Measurements from ENCODE around the gene NR2F2.

The NR2F2 gene

GRCh38 chr15:96330450-96331143 lies at the start of gene NR2F2:
Gene NR2F2 (plus strand): TSS chr15:96330700. CDS start chr15:96332106, 1,406 bp downstream.
- TF ChIP-seq LEF1 (IDR thresholded peaks at IDR 0.05; ENCODE audit: borderline replicate concordance) (no peak), HDGF (IDR thresholded peaks at IDR 0.05; ENCODE audit: borderline replicate concordance) (no peak), ELF4 (IDR thresholded peaks at IDR 0.05) (no peak), CTBP1 (IDR thresholded peaks at IDR 0.05; ENCODE audit: borderline replicate concordance) (peak; percentile 91), FOXM1 (IDR thresholded peaks at IDR 0.05; ENCODE audit: borderline replicate concordance) (peak; percentile 83), NFRKB (IDR thresholded peaks at IDR 0.05) (no peak), FOXA1 (IDR thresholded peaks at IDR 0.05) (no peak), PKNOX1 (IDR thresholded peaks at IDR 0.05) (peak; percentile 65), SUZ12 (IDR thresholded peaks at IDR 0.05) (no peak), ZNF384 (IDR thresholded peaks at IDR 0.05) (no peak)
- POLR2A ChIA-PET, result interaction anchor here (0.6 to 3.4 kb wide), 10 partner anchors 10 to 159 kb away, joined by 3 to 44 read pairs (median 5); no protein-coding TSS in a partner anchor
- DNase-seq (ENCODE audit: extremely low spot score), result peak; percentile 94
- CTCF ChIA-PET, result interaction anchor here (0.5 kb wide), 1 partner anchor 562 kb away, joined by 6 read pairs; no protein-coding TSS in a partner anchor

GRCh38 chr15:96285305-96285704 lies 45.2 kb upstream of the NR2F2 start:
- no peak for DNase-seq (ENCODE audit: extremely low spot score)
- TF ChIP-seq BHLHE40 (IDR thresholded peaks at IDR 0.05; ENCODE audit: borderline replicate concordance) (no peak), L3MBTL2 (conservative IDR thresholded peaks at IDR 0.05) (peak; percentile 59)
- CTCF ChIA-PET, result interaction anchor here (0.7 kb wide), 1 partner anchor 173 kb away, joined by 6 read pairs; no protein-coding TSS in a partner anchor
- POLR2A ChIA-PET, result interaction anchor here (1.0 kb wide), 1 partner anchor 10 kb away, joined by 3 read pairs; no protein-coding TSS in a partner anchor

GRCh38 chr15:96285729-96286254 lies 44.7 kb upstream of the NR2F2 start:
- CTCF ChIA-PET, result no interaction called here
- no peak for DNase-seq (ENCODE audit: extremely low spot score)
- TF ChIP-seq SUZ12 (IDR thresholded peaks at IDR 0.05), result no peak
- TF ChIP-seq BHLHE40 (IDR thresholded peaks at IDR 0.05; ENCODE audit: borderline replicate concordance), result no peak
- no peak for TF ChIP-seq SP1 (IDR thresholded peaks at IDR 0.05)
- TF ChIP-seq FOXA1 (IDR thresholded peaks at IDR 0.05), result no peak
- no peak for TF ChIP-seq ZNF384 (IDR thresholded peaks at IDR 0.05)
- no peak for TF ChIP-seq CTBP1 (IDR thresholded peaks at IDR 0.05; ENCODE audit: borderline replicate concordance)
- no peak for TF ChIP-seq NFRKB (IDR thresholded peaks at IDR 0.05)
- TF ChIP-seq FOXM1 (IDR thresholded peaks at IDR 0.05; ENCODE audit: borderline replicate concordance), result no peak
- no peak for TF ChIP-seq ELF4 (IDR thresholded peaks at IDR 0.05)
- TF ChIP-seq L3MBTL2 (conservative IDR thresholded peaks at IDR 0.05), result no peak
- no peak for TF ChIP-seq LEF1 (IDR thresholded peaks at IDR 0.05; ENCODE audit: borderline replicate concordance)
- TF ChIP-seq TARDBP (IDR thresholded peaks at IDR 0.05), result no peak
- TF ChIP-seq FOXK2 (IDR thresholded peaks at IDR 0.05), result no peak
- TF ChIP-seq HDGF (IDR thresholded peaks at IDR 0.05; ENCODE audit: borderline replicate concordance), result no peak
- POLR2A ChIA-PET, result no interaction called here

GRCh38 chr15:96290679-96291078 lies 39.8 kb upstream of the NR2F2 start:
- POLR2A ChIA-PET, result no interaction called here
- TF ChIP-seq ARNT (IDR thresholded peaks at IDR 0.05) (no peak), FOXA1 (IDR thresholded peaks at IDR 0.05) (no peak), LEF1 (IDR thresholded peaks at IDR 0.05; ENCODE audit: borderline replicate concordance) (no peak), FOXM1 (IDR thresholded peaks at IDR 0.05; ENCODE audit: borderline replicate concordance) (no peak), FOXK2 (IDR thresholded peaks at IDR 0.05) (no peak), HDGF (IDR thresholded peaks at IDR 0.05; ENCODE audit: borderline replicate concordance) (no peak), SP1 (IDR thresholded peaks at IDR 0.05) (no peak), L3MBTL2 (conservative IDR thresholded peaks at IDR 0.05) (no peak), ELF4 (IDR thresholded peaks at IDR 0.05) (no peak), PKNOX1 (IDR thresholded peaks at IDR 0.05) (no peak), BHLHE40 (IDR thresholded peaks at IDR 0.05; ENCODE audit: borderline replicate concordance) (no peak), SUZ12 (IDR thresholded peaks at IDR 0.05) (no peak), ZNF384 (IDR thresholded peaks at IDR 0.05) (no peak), TARDBP (IDR thresholded peaks at IDR 0.05) (no peak), NFRKB (IDR thresholded peaks at IDR 0.05) (no peak)
- no peak for DNase-seq (ENCODE audit: extremely low spot score)
- CTCF ChIA-PET, result no interaction called here

- ChIA-PET POLR2A (no interaction called here), CTCF (no interaction called here)
- TF ChIP-seq TARDBP (IDR thresholded peaks at IDR 0.05) (no peak), SP1 (IDR thresholded peaks at IDR 0.05) (no peak), CTBP1 (IDR thresholded peaks at IDR 0.05; ENCODE audit: borderline replicate concordance) (no peak), ARNT (IDR thresholded peaks at IDR 0.05) (no peak), SUZ12 (IDR thresholded peaks at IDR 0.05) (no peak), FOXM1 (IDR thresholded peaks at IDR 0.05; ENCODE audit: borderline replicate concordance) (no peak), FOXK2 (IDR thresholded peaks at IDR 0.05) (no peak), PKNOX1 (IDR thresholded peaks at IDR 0.05) (no peak)
- DNase-seq (ENCODE audit: extremely low spot score), result no peak
Measured at GRCh38 chr15:96292635-96293034, 37.9 kb upstream of the NR2F2 start.

- DNase-seq (ENCODE audit: extremely low spot score), result no peak
- TF ChIP-seq NFRKB (IDR thresholded peaks at IDR 0.05) (no peak), HDGF (IDR thresholded peaks at IDR 0.05; ENCODE audit: borderline replicate concordance) (no peak), FOXA1 (IDR thresholded peaks at IDR 0.05) (no peak), LEF1 (IDR thresholded peaks at IDR 0.05; ENCODE audit: borderline replicate concordance) (no peak), FOXM1 (IDR thresholded peaks at IDR 0.05; ENCODE audit: borderline replicate concordance) (no peak), FOXK2 (IDR thresholded peaks at IDR 0.05) (no peak), CTBP1 (IDR thresholded peaks at IDR 0.05; ENCODE audit: borderline replicate concordance) (no peak), TARDBP (IDR thresholded peaks at IDR 0.05) (no peak), BHLHE40 (IDR thresholded peaks at IDR 0.05; ENCODE audit: borderline replicate concordance) (no peak)
- POLR2A ChIA-PET, result no interaction called here
- CTCF ChIA-PET, result no interaction called here
Measured at GRCh38 chr15:96293441-96293840, 37.1 kb upstream of the NR2F2 start.
